Hematopoietic multipotent progenitor cell (in vitro differentiated cells): Measurements from ENCODE around the gene VAMP8. TPM values are rescaled to one million over a fixed set of nuclear protein-coding genes. Genes with fewer than 3 reads are reported as not detected.
"Not testable (repeated sequence)": the region's sequence is repeated elsewhere in the genome, so short reads cannot be mapped to it uniquely, and the experiment has no call there.

Experiments used
- DNase-seq, 3 donors: peaks; one replicate each; pipeline ENCODE4 v3.0.0-alpha.2; 2011 to 2015; ENCODE audit warnings: low read depth in 2 of 3, low spot score in 2 of 3
- small RNA-seq: library from RNA; depleted of rRNA; stranded (forward); fragments of <200 nt; gene quantifications from one replicate; pipeline ENCODE3, GENCODE V24; 2012
- total RNA-seq: library from RNA; depleted of rRNA; stranded (reverse); fragments of >200 nt; gene quantifications from one replicate; pipeline ENCODE4 v1.2.3, GENCODE V29; 2012

Gene VAMP8
- total RNA-seq, 1 donor: 96.1 TPM

- DNase-seq: no peak
These were observed 36.5 kb downstream of the VAMP8 start for GRCh38 chr2:85613717-85614515.

GRCh38 chr2:85614757-85615156, 37.4 kb downstream of the VAMP8 start:
- not testable (repeated sequence) for DNase-seq

- DNase-seq: no peak
These were observed 38.0 kb downstream of the VAMP8 start for GRCh38 chr2:85615413-85615728.

- DNase-seq: not testable (repeated sequence)
These were observed 40.3 kb downstream of the VAMP8 start for GRCh38 chr2:85617723-85618122.

GRCh38 chr2:85619617-85620016, 42.2 kb downstream of the VAMP8 start:
- no peak for DNase-seq

GRCh38 chr2:85621338-85621737, 44.0 kb downstream of the VAMP8 start:
- no peak for DNase-seq

GRCh38 chr2:85623991-85624390, 46.6 kb downstream of the VAMP8 start:
- DNase-seq: no peak

- no peak for DNase-seq
These were observed 51.3 kb downstream of the VAMP8 start for GRCh38 chr2:85628658-85629057.

- no peak for DNase-seq
These were observed 53.9 kb downstream of the VAMP8 start for GRCh38 chr2:85631316-85631715.

Small RNA genes within 50 kb of the gene (small RNA-seq; reads per million reads assigned to genes)
- gene RN7SL126P: not detected

Other genes starting within 250 kb of the VAMP8 start
- 59.2 TPM for gene TGOLN2, start 249.6 kb upstream of the VAMP8 start, total RNA-seq
- 26.4 TPM for gene RETSAT, start 223.1 kb upstream of the VAMP8 start, total RNA-seq
- gene ELMOD3, start 222.8 kb upstream of the VAMP8 start, total RNA-seq: 10.5 TPM
- gene CAPG, start 167.2 kb upstream of the VAMP8 start, total RNA-seq: 122 TPM
- gene SH2D6, start 158.9 kb upstream of the VAMP8 start, total RNA-seq: not detected
- gene MAT2A, start 38.4 kb upstream of the VAMP8 start, total RNA-seq: 140 TPM
- gene GGCX, start 16.1 kb upstream of the VAMP8 start, total RNA-seq: 20.7 TPM
- gene VAMP5, start 6.8 kb downstream of the VAMP8 start, total RNA-seq: 38.0 TPM
- gene RNF181, start 18.2 kb downstream of the VAMP8 start, total RNA-seq: 145 TPM
- gene TMEM150A, start 25.1 kb downstream of the VAMP8 start, total RNA-seq: 21.5 TPM
- 34.2 TPM for gene C2orf68, start 34.5 kb downstream of the VAMP8 start, total RNA-seq
- gene USP39, start 38.6 kb downstream of the VAMP8 start, total RNA-seq: 59.8 TPM
- not detected for gene SFTPB, start 90.6 kb downstream of the VAMP8 start, total RNA-seq
- 0.27 TPM for gene GNLY, start 116.8 kb downstream of the VAMP8 start, total RNA-seq
- gene ATOH8, start 176.4 kb downstream of the VAMP8 start, total RNA-seq: under 0.01 TPM